Suprapubic skin (tissue), 4 donors: ENCODE data around the gene GPRASP3.

Source experiments
- CTCF ChIP-seq, 2 donors: fragments of 200-600 bp in 1 of 2; fragments of 450-650 bp in 1 of 2; sonication (generic) in 1 of 2; IDR thresholded peaks; one replicate each; pipeline ENCODE4 v1.5.1; 2016 to 2019; ENCODE audit warnings: antibody characterized with exemption in 2 of 2, mild to moderate bottlenecking in 1 of 2, moderate library complexity in 1 of 2
- EP300 ChIP-seq: sonication (generic); formaldehyde crosslinking; IDR thresholded peaks from one replicate; pipeline ENCODE4 v1.6.1; 2017; ENCODE audit warnings: antibody characterized with exemption
- POLR2A ChIP-seq, 2 donors: fragments of 450-650 bp; IDR thresholded peaks; one replicate each; pipeline ENCODE4 v1.6.1; 2017; ENCODE audit warnings: antibody characterized with exemption in 2 of 2, mild to moderate bottlenecking in 2 of 2, moderate library complexity in 2 of 2
- POLR2AphosphoS5 ChIP-seq, 3 donors: sonication (generic); formaldehyde crosslinking; IDR thresholded peaks; one replicate each; pipeline ENCODE4 v1.6.1; 2017; ENCODE audit warnings: antibody characterized with exemption in 3 of 3

GRCh38 chrX:102684772-102685520 lies 35.6 kb upstream of the GPRASP3 start:
- TF ChIP-seq EP300: no peak
- TF ChIP-seq POLR2A (IDR thresholded peaks at IDR 0.05): no peak
- no peak for TF ChIP-seq CTCF (IDR thresholded peaks at IDR 0.05)
- no peak for TF ChIP-seq POLR2AphosphoS5 (IDR thresholded peaks at IDR 0.05)
